IMR-90 (cell line): Measurements from ENCODE around the gene BRINP1. TPM values are rescaled to one million over a fixed set of nuclear protein-coding genes. Genes with fewer than 3 reads are reported as not detected.

ENCODE experiments used
- ATAC-seq: fragments of 200-7000 bp; cut with Tn5 transposase; 2 replicates; pipeline ENCODE4 v1.9.1; 2020; ENCODE audit warnings: low read depth, mild to moderate bottlenecking, moderate library complexity
- BruUV-seq: library from RNA; stranded (reverse); fragments of 400-500 nt; replicated peaks from 2 replicates; lab custom pipeline; 2021; lab: Mats Ljungman, UMichigan
- CTCF ChIA-PET: fragments of 300-600 bp; formaldehyde crosslinking; extraction: SDS; loops from one replicate; lab custom pipeline; 2021; ENCODE audit warnings: antibody characterized with exemption; lab: Yijun Ruan, JAX
- POLR2A ChIA-PET: fragments of 300-600 bp; sonication (Branson Sonifier 250); formaldehyde crosslinking; loops from one replicate; lab custom pipeline; 2022; ENCODE audit warnings: antibody characterized with exemption; ENCODE audit not compliant: unreplicated experiment; lab: Charles Lee
- DNase-seq: peaks from one replicate; pipeline ENCODE4 v3.0.0; 2013
- H2AFZ ChIP-seq: replicated peaks from 2 replicates; pipeline ENCODE3; 2013; ENCODE audit warnings: low read length, mild to moderate bottlenecking; ENCODE audit not compliant: poor library complexity
- H2AK5ac ChIP-seq: 2 replicates; pipeline ENCODE4 v1.6.1; 2013; ENCODE audit warnings: low read depth, low read length, inconsistent platforms
- H2AK9ac ChIP-seq: replicated peaks from 2 replicates; pipeline ENCODE3; 2013; ENCODE audit warnings: mild to moderate bottlenecking, low read depth, low read length, moderate library complexity; ENCODE audit not compliant: poor library complexity
- H2BK120ac ChIP-seq: 2 replicates; pipeline ENCODE4 v1.6.1; 2013; ENCODE audit warnings: low read depth, low read length, inconsistent platforms
- H2BK15ac ChIP-seq: 3 replicates; pipeline ENCODE4 v1.6.1; 2013; ENCODE audit warnings: low read depth, low read length, inconsistent platforms
- H2BK20ac ChIP-seq: 2 replicates; pipeline ENCODE4 v1.6.1; 2013; ENCODE audit warnings: low read depth, mild to moderate bottlenecking, inconsistent platforms, low read length, moderate library complexity
- H2BK5ac ChIP-seq: 2 replicates; pipeline ENCODE4 v1.6.1; 2013; ENCODE audit warnings: mild to moderate bottlenecking, low read depth, low read length, inconsistent platforms; ENCODE audit not compliant: poor library complexity, severe bottlenecking
- H3K14ac ChIP-seq: replicated peaks from 2 replicates; pipeline ENCODE4 v1.6.1; 2013; ENCODE audit warnings: low read depth, low read length, inconsistent platforms
- H3K18ac ChIP-seq: 2 replicates; pipeline ENCODE4 v1.6.1; 2013; ENCODE audit warnings: low read depth, low read length, control low read depth
- H3K23ac ChIP-seq: 2 replicates; pipeline ENCODE4 v1.6.1; 2013; ENCODE audit warnings: low read depth, low read length, inconsistent platforms
- H3K27ac ChIP-seq: 2 replicates; pipeline ENCODE4 v1.5.1; 2013; ENCODE audit warnings: mild to moderate bottlenecking, control low read depth, low read length; ENCODE audit not compliant: insufficient read depth
- H3K27me3 ChIP-seq: 2 replicates; pipeline ENCODE4 v1.6.1; 2013; ENCODE audit warnings: low read length; ENCODE audit not compliant: control insufficient read depth, insufficient read depth
- H3K36me3 ChIP-seq: 2 replicates; pipeline ENCODE4 v1.6.1; 2013; ENCODE audit warnings: low read length, mixed read lengths; ENCODE audit not compliant: control insufficient read depth, insufficient read depth
- H3K4ac ChIP-seq: 2 replicates; pipeline ENCODE4 v1.6.1; 2013; ENCODE audit warnings: low read depth, low read length, inconsistent platforms
- H3K4me1 ChIP-seq: 2 replicates; pipeline ENCODE4 v1.6.1; 2013; ENCODE audit warnings: low read length, mixed read lengths; ENCODE audit not compliant: control insufficient read depth, insufficient read depth
- H3K4me2 ChIP-seq: 2 replicates; pipeline ENCODE4 v1.6.1; 2013; ENCODE audit warnings: low read depth, mild to moderate bottlenecking, control low read depth, low read length, moderate library complexity
- H3K4me3 ChIP-seq: 2 replicates; pipeline ENCODE4 v1.5.1; 2013; ENCODE audit warnings: low read depth, mild to moderate bottlenecking, control low read depth, low read length, moderate library complexity; ENCODE audit not compliant: insufficient read depth
- H3K56ac ChIP-seq: 2 replicates; pipeline ENCODE4 v1.6.1; 2013; ENCODE audit warnings: low read length, inconsistent platforms; ENCODE audit not compliant: insufficient read depth; ENCODE audit errors: extremely low read depth
- H3K79me1 ChIP-seq, 2 experiments: 2 replicates each; pipeline ENCODE4 v1.6.1; 2013; ENCODE audit warnings: low read length in 2 of 2, inconsistent platforms in 1 of 2, low read depth in 1 of 2
- H3K9ac ChIP-seq: 2 replicates; pipeline ENCODE4 v1.6.1; 2013; ENCODE audit warnings: low read depth, low read length, control low read depth
- H3K9me1 ChIP-seq: 2 replicates; pipeline ENCODE4 v1.6.1; 2013; ENCODE audit warnings: low read length, inconsistent platforms; ENCODE audit not compliant: insufficient read depth
- H3K9me3 ChIP-seq: 2 replicates; pipeline ENCODE4 v1.6.1; 2013; ENCODE audit warnings: low read length; ENCODE audit not compliant: control insufficient read depth, insufficient read depth
- H4K20me1 ChIP-seq: 2 replicates; pipeline ENCODE4 v1.6.1; 2013; ENCODE audit warnings: low read length, inconsistent platforms; ENCODE audit not compliant: insufficient read depth
- H4K5ac ChIP-seq: 2 replicates; pipeline ENCODE4 v1.6.1; 2013; ENCODE audit warnings: mild to moderate bottlenecking, low read depth, low read length, control low read depth
- H4K8ac ChIP-seq, 2 experiments: 2 replicates each; pipeline ENCODE4 v1.6.1; 2013; ENCODE audit warnings: low read depth in 2 of 2, low read length in 2 of 2, control low read depth in 1 of 2, inconsistent platforms in 1 of 2
- H4K91ac ChIP-seq: 2 replicates; pipeline ENCODE4 v1.6.1; 2013; ENCODE audit warnings: low read depth, low read length, inconsistent platforms; ENCODE audit not compliant: insufficient read depth
- CEBPB ChIP-seq: IDR thresholded peaks from 2 replicates; pipeline ENCODE4 v1.6.1; 2012; ENCODE audit warnings: low read depth, low read length, improper control_type of control experiment
- RAD21 ChIP-seq: IDR thresholded peaks from 2 replicates; pipeline ENCODE4 v1.6.1; 2012; ENCODE audit warnings: low read length, improper control_type of control experiment
- SMC3 ChIP-seq: fragments of 150-350 bp; IDR thresholded peaks from 2 replicates; pipeline ENCODE4 v1.6.1; 2016; ENCODE audit warnings: low read depth, mild to moderate bottlenecking, antibody characterized with exemption, low read length, moderate library complexity
- WGBS, 2 experiments: methylation state at CpG; one replicate each; pipeline versions ENCODE4 v1.1.5 to v1.1.7; 2013; ENCODE audit warnings: missing lambda C conversion rate in 2 of 2; ENCODE audit not compliant: insufficient read length in 1 of 2; ENCODE audit errors: extremely low coverage in 2 of 2; 5-methylcytosine and 5-hydroxymethylcytosine counted together
- dilution Hi-C: fragments of 300-500 bp; cut with HindIII; formaldehyde crosslinking; loops from one replicate; pipeline ENCODE4 v1.14.3; 2018; ENCODE audit warnings: low sequenced_read_pairs; ENCODE audit not compliant: unreplicated experiment
- in situ Hi-C: fragments of 300-500 bp; cut with MboI; formaldehyde crosslinking; loops from 3 replicates; pipeline ENCODE4 v1.14.3; 2019; ENCODE audit warnings: low sequenced_read_pairs, inconsistent platforms, mixed read lengths
- intact Hi-C: fragments of 100-400 bp; cut with micrococcal nuclease; formaldehyde crosslinking; loops from 2 replicates; pipeline ENCODE4 v1.10.0; 2022
- polyA plus RNA-seq, 3 experiments: library from polyadenylated mRNA; depleted of rRNA; stranded (reverse); fragments of >200 nt; gene quantifications; 2 replicates each; pipeline ENCODE4 v1.2.3, GENCODE V29; 2012; ENCODE audit warnings: low replicate concordance in 1 of 3
- total RNA-seq: library from RNA; depleted of rRNA; stranded (reverse); fragments of >200 nt; gene quantifications from 2 replicates; pipeline ENCODE4 v1.2.3, GENCODE V29; 2012

Gene BRINP1
- total and polyA plus RNA-seq, 2 of the 4 experiments (the other 2 are of a cell fraction) = under 0.01 TPM; not detected in 1

DNA sequence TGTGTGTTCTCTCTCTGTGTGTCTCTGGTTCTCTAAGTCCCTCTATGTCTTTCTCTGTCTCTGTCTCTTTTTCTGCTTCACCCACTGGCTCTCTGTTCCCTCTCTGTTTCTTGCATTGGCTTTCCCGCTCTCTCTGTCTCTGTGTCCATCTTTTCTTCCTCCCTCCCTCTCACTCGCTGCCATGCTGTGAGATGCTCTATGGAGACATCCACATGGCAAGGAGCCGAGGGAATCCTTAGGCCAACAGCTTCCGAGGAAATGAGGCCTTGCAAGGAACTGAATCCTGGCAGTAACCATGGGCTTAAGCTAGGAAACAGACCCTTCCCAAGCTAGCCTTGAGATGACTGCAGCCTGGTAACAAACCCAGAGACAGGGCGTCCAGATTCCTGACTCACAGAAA is 117.3 kb downstream of the BRINP1 start:
- no peak overlapping the region for H3K4ac ChIP-seq
- no peak overlapping the region for H2BK20ac ChIP-seq
- no peak overlapping the region for H2BK15ac ChIP-seq
- H4K20me1 ChIP-seq = no peaks in the 10 kb centered on the region
- no peak overlapping the region for H4K91ac ChIP-seq
- no peak overlapping the region for H4K8ac ChIP-seq
- no peak overlapping the region for H4K5ac ChIP-seq
- no TSS peak for BruUV-seq
- H2AFZ ChIP-seq = no peak overlapping the region
- no peak overlapping the region for H2BK5ac ChIP-seq
- H3K79me1 ChIP-seq = no peaks in the 10 kb centered on the region
- H3K56ac ChIP-seq = no peak overlapping the region
- no peak overlapping the region for H2BK120ac ChIP-seq
- ChIA-PET POLR2A (no interaction called here), CTCF (no interaction called here)
- intact Hi-C loops = no loop called here
- dilution Hi-C loops = no loop called here
- no peak overlapping the region for H3K27ac ChIP-seq
- H3K4me1 ChIP-seq = no peaks in the 10 kb centered on the region
- H3K9me1 ChIP-seq = no peaks in the 10 kb centered on the region
- no peak overlapping the region for H3K14ac ChIP-seq
- H3K36me3 ChIP-seq = no peaks in the 10 kb centered on the region
- TF ChIP-seq RAD21 = no peak
- no peak for TF ChIP-seq SMC3
- no peak for TF ChIP-seq CEBPB
- H3K9me3 ChIP-seq = peaks cover 21% of the 10 kb centered on the region
- no peak overlapping the region for H3K4me2 ChIP-seq
- no peaks in the 10 kb centered on the region for H3K27me3 ChIP-seq
- DNase-seq (no peak), ATAC-seq (no peak)
- H3K4me3 ChIP-seq = no peak overlapping the region
- in situ Hi-C loops = no loop called here
- H2AK5ac ChIP-seq = no peak overlapping the region
- no peak overlapping the region for H3K18ac ChIP-seq
- WGBS, 2 experiments = 34% methylated on average over 2 of the region's 5 CpGs; no CpG with 5 or more reads in 1 of the 2 experiments
- no peak overlapping the region for H2AK9ac ChIP-seq
- no peak overlapping the region for H3K9ac ChIP-seq
- H3K23ac ChIP-seq = no peak overlapping the region
